Spleen (tissue), 11 donors: ENCODE results near the gene ZNF84. TPM values are rescaled to one million over a fixed set of nuclear protein-coding genes. Genes with fewer than 3 reads are reported as not detected.
A peak's percentile ranks its signal among the peaks of the same experiment; 100 is the strongest.

Experiments used
- DNase-seq: peaks from one replicate; pipeline ENCODE4 v3.0.0-alpha.2; 2020
- H3K27ac ChIP-seq, 8 donors: fragments of 200-600 bp; sonication (generic) in 7 of 8; 1 replicate in 4 of 8; 2 replicates in 4 of 8; pipeline versions ENCODE4 v1.5.0 to v1.8.0; 2016 to 2021; ENCODE audit warnings: inconsistent platforms in 4 of 8, mild to moderate bottlenecking in 4 of 8, moderate library complexity in 1 of 8
- H3K27me3 ChIP-seq, 7 donors: fragments of 200-600 bp; sonication (generic) in 6 of 7; replicated peaks in 1 of 7; 1 replicate in 4 of 7; 2 replicates in 3 of 7; pipeline versions ENCODE4 v1.5.0 to v1.8.0; 2016 to 2021; ENCODE audit warnings: inconsistent platforms in 3 of 7, mild to moderate bottlenecking in 1 of 7
- H3K36me3 ChIP-seq, 6 donors: fragments of 200-600 bp; sonication (generic) in 5 of 6; 1 replicate in 4 of 6; 2 replicates in 2 of 6; pipeline versions ENCODE4 v1.5.0 to v1.8.0; 2016 to 2021; ENCODE audit warnings: inconsistent platforms in 2 of 6
- H3K4me1 ChIP-seq, 6 donors: fragments of 200-600 bp; sonication (generic) in 5 of 6; 1 replicate in 3 of 6; 2 replicates in 3 of 6; pipeline versions ENCODE4 v1.5.0 to v1.8.0; 2016 to 2021; ENCODE audit warnings: inconsistent platforms in 3 of 6
- H3K4me3 ChIP-seq, 8 donors: fragments of 200-600 bp; sonication (generic) in 7 of 8; 1 replicate in 4 of 8; 2 replicates in 4 of 8; pipeline versions ENCODE4 v1.5.0 to v1.8.0; 2016 to 2021; ENCODE audit warnings: inconsistent platforms in 4 of 8, mild to moderate bottlenecking in 4 of 8, moderate library complexity in 2 of 8
- H3K9me3 ChIP-seq, 8 donors: fragments of 200-600 bp; sonication (generic) in 7 of 8; 1 replicate in 4 of 8; 2 replicates in 4 of 8; pipeline versions ENCODE4 v1.5.0 to v1.8.0; 2016 to 2021; ENCODE audit warnings: inconsistent platforms in 4 of 8
- POLR2A ChIP-seq, 3 donors: fragments of 450-650 bp; IDR thresholded peaks; one replicate each; pipeline ENCODE4 v1.5.1; 2017; ENCODE audit warnings: antibody characterized with exemption in 3 of 3, mild to moderate bottlenecking in 1 of 3
- POLR2AphosphoS5 ChIP-seq, 3 donors: sonication (generic); formaldehyde crosslinking; IDR thresholded peaks; one replicate each; pipeline ENCODE4 v1.5.1; 2017; ENCODE audit warnings: antibody characterized with exemption in 3 of 3
- WGBS, 5 donors: extraction: QIAGEN DNeasy Blood & Tissue Kit in 3 of 5; methylation state at CpG; one replicate each; pipeline versions ENCODE4 v1.1.5 to v1.1.7; 2013 to 2018; 5-methylcytosine and 5-hydroxymethylcytosine counted together
- intact Hi-C: fragments of 100-400 bp; cut with DNase I; formaldehyde crosslinking; loops from one replicate; pipeline ENCODE4 v1.15.0; 2023; ENCODE audit warnings: low total_unique reads
- polyA plus RNA-seq, 3 donors: library from polyadenylated mRNA; stranded (reverse); fragments of 200-250 nt; gene quantifications; one replicate each; pipeline ENCODE4 v1.2.1, GENCODE V29; 2013
- total RNA-seq, 7 donors: library from RNA; depleted of rRNA in 3 of 7; stranded (reverse); fragments of >200 nt in 3 of 7; fragmentation: NEBNext Ultra II Directional in 4 of 7; extraction: Animal tissue kit (Norgen Biotek cat#: 25700) in 4 of 7; gene quantifications; one replicate each; pipeline versions ENCODE4 v1.1.0 to v1.2.1, GENCODE V29; 2016 to 2021
- TF ChIP-seq, protein P1 (sequence below), 11 experiments: fragments of 200-600 bp in 7 of 11; fragments of 450-650 bp in 4 of 11; sonication (generic) in 4 of 11; IDR thresholded peaks in 8 of 11; conservative IDR thresholded peaks in 3 of 11; 1 replicate in 7 of 11; 2 replicates in 4 of 11; pipeline versions ENCODE4 v1.4.0 to v1.8.0; 2016 to 2021; ENCODE audit warnings: antibody characterized with exemption in 11 of 11, inconsistent platforms in 4 of 11, mild to moderate bottlenecking in 1 of 11
- donor health status: healthy with polysubstance abuse.
- donor health status: DM: no; HTN: no; CAD: no; lungs with moderate emphysema.
- donor health status: DM: no; HTN: no; CAD: no.
- donor health status: Bipolar disorder and iron deficiency.
- donor health status: healthy.
- donor health status: DM: no; HTN: no; CAD: no.
- donor health status: DM: yes; HTN: yes; CAD: no.

Gene ZNF84
- total and polyA plus RNA-seq, 10 donors, result 8.6 to 36.3 (median 28.5) TPM

DNA sequence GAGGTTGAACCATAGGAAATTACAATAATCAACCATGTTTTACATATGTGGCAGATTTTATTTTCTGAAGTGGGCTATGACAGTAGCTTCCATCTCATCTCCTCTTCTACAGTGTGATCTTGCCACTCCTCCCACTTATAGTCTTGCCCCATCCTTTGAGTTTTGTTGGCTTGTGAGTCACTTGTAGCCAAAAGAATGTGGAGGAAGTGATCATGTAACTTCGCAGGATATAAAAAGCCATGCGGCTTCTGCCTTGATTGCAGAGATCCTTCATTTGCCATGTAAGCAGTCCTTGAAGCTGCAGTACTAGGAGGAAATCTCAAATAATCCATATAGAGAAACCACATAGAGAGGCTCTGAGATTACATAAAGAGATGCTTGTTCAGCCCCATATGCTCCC lies 13.7 kb upstream of the ZNF84 start:
- intact Hi-C loops, result no loop called here
- 91 to 97% (median 94%) methylated on average over 2 of the region's 2 CpGs for WGBS, 5 donors
- no peaks in the 10 kb centered on the region for H3K4me1 ChIP-seq

DNA sequence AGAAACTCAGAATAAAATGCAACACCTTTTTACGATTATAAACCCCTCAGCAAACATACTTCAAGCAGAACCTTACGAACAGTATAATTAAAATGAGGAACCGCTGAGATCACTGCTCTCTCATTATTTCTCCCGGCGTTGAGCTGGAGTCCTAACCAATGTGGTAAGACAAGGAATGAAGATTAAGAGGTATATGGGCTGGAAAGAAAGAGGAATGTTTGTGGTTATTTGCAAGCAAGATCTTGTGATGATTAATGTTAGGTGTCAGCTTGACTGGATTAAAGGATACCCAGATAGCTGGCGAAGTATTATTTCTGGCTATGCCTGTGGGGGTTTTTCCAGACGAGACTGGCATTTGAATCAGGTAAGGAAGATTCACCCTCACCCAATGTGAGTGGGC lies 10.3 kb upstream of the ZNF84 start:
- Histone ChIP-seq H3K36me3 (no peaks in the 10 kb centered on the region), H3K27me3 (no peaks in the 10 kb centered on the region), H3K9me3 (peaks cover 9 to 99% (median 98%) of the 10 kb centered on the region in 8 donors), H3K27ac (no peak overlapping the region), H3K4me3 (no peak overlapping the region), H3K4me1 (no peaks in the 10 kb centered on the region)
- intact Hi-C loops, result no loop called here
- WGBS, 5 donors, result 90 to 95% (median 93%) methylated on average over 7 of the region's 7 CpGs
- DNase-seq, result no peak
- no peak for TF ChIP-seq POLR2A (IDR thresholded peaks at IDR 0.05)
- TF ChIP-seq POLR2AphosphoS5 (IDR thresholded peaks at IDR 0.05), result no peak
- TF ChIP-seq, protein P1, sequence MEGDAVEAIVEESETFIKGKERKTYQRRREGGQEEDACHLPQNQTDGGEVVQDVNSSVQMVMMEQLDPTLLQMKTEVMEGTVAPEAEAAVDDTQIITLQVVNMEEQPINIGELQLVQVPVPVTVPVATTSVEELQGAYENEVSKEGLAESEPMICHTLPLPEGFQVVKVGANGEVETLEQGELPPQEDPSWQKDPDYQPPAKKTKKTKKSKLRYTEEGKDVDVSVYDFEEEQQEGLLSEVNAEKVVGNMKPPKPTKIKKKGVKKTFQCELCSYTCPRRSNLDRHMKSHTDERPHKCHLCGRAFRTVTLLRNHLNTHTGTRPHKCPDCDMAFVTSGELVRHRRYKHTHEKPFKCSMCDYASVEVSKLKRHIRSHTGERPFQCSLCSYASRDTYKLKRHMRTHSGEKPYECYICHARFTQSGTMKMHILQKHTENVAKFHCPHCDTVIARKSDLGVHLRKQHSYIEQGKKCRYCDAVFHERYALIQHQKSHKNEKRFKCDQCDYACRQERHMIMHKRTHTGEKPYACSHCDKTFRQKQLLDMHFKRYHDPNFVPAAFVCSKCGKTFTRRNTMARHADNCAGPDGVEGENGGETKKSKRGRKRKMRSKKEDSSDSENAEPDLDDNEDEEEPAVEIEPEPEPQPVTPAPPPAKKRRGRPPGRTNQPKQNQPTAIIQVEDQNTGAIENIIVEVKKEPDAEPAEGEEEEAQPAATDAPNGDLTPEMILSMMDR (IDR thresholded peaks at IDR 0.05 in 8 of 11, conservative IDR thresholded peaks at IDR 0.05 in 3 of 11), result no peak

More for the DNA sequence above, 13.7 kb upstream of the ZNF84 start:
- no peaks in the 10 kb centered on the region for H3K27me3 ChIP-seq
- DNase-seq, result no peak
- H3K9me3 ChIP-seq, result peaks cover 17 to 100% (median 100%) of the 10 kb centered on the region in 8 donors
- TF ChIP-seq POLR2AphosphoS5 (IDR thresholded peaks at IDR 0.05) (no peak), POLR2A (IDR thresholded peaks at IDR 0.05) (no peak)
- TF ChIP-seq, protein P1 (IDR thresholded peaks at IDR 0.05 in 8 of 11, conservative IDR thresholded peaks at IDR 0.05 in 3 of 11), result no peak
- H3K27ac ChIP-seq, result no peak overlapping the region
- H3K4me3 ChIP-seq, result no peak overlapping the region
- H3K36me3 ChIP-seq, result peaks cover 0 to 12% (median 4%) of the 10 kb centered on the region in 6 donors

DNA sequence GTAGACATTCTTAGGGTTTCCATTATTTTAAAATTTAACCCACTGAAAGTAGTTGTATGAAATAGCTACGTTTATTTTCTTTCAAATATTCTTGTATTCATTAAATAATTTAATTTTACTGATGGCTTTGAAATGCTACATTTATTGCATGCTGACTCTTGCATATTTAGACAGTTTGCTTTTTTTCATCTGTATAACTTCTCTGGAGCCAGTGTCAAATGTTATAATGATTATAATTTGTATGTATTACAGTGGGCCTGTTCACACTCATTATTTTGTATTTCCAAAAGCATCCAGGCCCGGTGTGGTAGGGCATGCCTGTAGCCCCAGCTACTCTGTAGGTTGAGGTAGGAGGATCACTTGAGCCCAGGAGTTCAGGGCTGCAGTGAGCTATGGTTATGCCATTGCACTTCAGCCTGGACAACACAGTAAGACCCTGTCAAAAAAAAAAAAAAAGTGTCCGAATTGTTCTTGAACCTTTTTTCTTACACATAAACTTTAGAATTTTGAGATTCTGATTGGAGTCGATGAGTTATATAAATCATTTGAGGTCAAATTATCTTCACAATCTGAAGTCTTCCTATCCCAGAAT lies 905 bp downstream of the ZNF84 start:
- H3K27ac ChIP-seq, result peak overlapping the region; percentile 90 to 98 (median 96)
- peaks cover 0 to 24% (median 13%) of the 10 kb centered on the region in 6 donors for H3K4me1 ChIP-seq
- peak overlapping the region; percentile 50 to 89 (median 67) for H3K4me3 ChIP-seq
- 51 to 60% (median 54%) methylated on average over 4 of the region's 4 CpGs for WGBS, 5 donors
- H3K36me3 ChIP-seq, result peaks cover 12 to 44% (median 34%) of the 10 kb centered on the region in 6 donors
- intact Hi-C loops, result no loop called here
- H3K27me3 ChIP-seq, result no peaks in the 10 kb centered on the region
- TF ChIP-seq POLR2AphosphoS5 (IDR thresholded peaks at IDR 0.05), result no peak
- no peak for TF ChIP-seq POLR2A (IDR thresholded peaks at IDR 0.05)
- TF ChIP-seq, protein P1 (IDR thresholded peaks at IDR 0.05 in 8 of 11, conservative IDR thresholded peaks at IDR 0.05 in 3 of 11), result no peak
- DNase-seq, result no peak
- H3K9me3 ChIP-seq, result peaks cover 30 to 89% (median 85%) of the 10 kb centered on the region in 8 donors

DNA sequence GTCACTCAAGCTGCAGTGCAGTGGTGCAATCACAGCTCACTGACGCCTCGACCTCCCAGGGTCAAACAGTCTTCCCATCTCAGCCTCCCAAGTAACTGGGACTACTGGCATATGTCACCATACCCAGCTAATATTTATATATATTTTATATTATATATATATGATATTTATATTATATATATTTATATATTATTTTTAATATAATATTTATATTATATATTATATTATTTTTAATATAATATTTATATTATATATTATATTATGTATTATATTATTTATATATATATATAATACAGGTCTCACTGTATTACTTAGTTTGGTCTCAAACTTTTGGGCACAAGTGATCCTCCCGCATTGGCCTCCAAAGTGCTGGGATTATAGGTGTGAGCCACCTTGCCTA lies 9.4 kb downstream of the ZNF84 start:
- TF ChIP-seq POLR2A (IDR thresholded peaks at IDR 0.05), result no peak
- TF ChIP-seq POLR2AphosphoS5 (IDR thresholded peaks at IDR 0.05), result no peak
- Histone ChIP-seq H3K36me3 (peaks cover 64 to 100% (median 99%) of the 10 kb centered on the region in 6 donors), H3K9me3 (peaks cover 72 to 100% (median 100%) of the 10 kb centered on the region in 8 donors), H3K27me3 (no peaks in the 10 kb centered on the region), H3K27ac (no peak overlapping the region), H3K4me3 (no peak overlapping the region), H3K4me1 (no peaks in the 10 kb centered on the region)
- DNase-seq, result no peak
- WGBS, 5 donors, result 93 to 100% (median 98%) methylated on average over 3 of the region's 3 CpGs
- intact Hi-C loops, result no loop called here
